HG03196 (cell line): ENCODE data around the gene ECD.

ENCODE experiments used
- ATAC-seq: cut with Tn5 transposase; IDR thresholded peaks from one replicate; pipeline ENCODE4 v1.9.1; 2021; ENCODE audit not compliant: unreplicated experiment

ECD gene

GRCh38 chr10:73167783-73168464 is at the start of gene ECD, which contains the start of gene FAM149B1:
TSS of gene ECD (minus strand) at chr10:73168008. CDS start at chr10:73163937, 4,071 bp downstream.
TSS of gene FAM149B1 (plus strand) at chr10:73168119. CDS start at chr10:73168340, 221 bp downstream.
- ATAC-seq, result peak; percentile 93

- no peak for ATAC-seq
Measured at GRCh38 chr10:73215749-73216148, 47.9 kb upstream of the ECD start.

GRCh38 chr10:73211106-73211811 is 43.5 kb upstream of the ECD start:
- ATAC-seq, result no peak

- ATAC-seq, result no peak
Measured at GRCh38 chr10:73210395-73211105, 42.7 kb upstream of the ECD start.

- no peak for ATAC-seq
Measured at GRCh38 chr10:73209705-73210104, 41.9 kb upstream of the ECD start.

- ATAC-seq, result no peak
Measured at GRCh38 chr10:73207883-73208282, 40.1 kb upstream of the ECD start.

GRCh38 chr10:73206385-73206784 is 38.6 kb upstream of the ECD start:
- no peak for ATAC-seq

- no peak for ATAC-seq
Measured at GRCh38 chr10:73205890-73206289, 38.1 kb upstream of the ECD start.

GRCh38 chr10:73205081-73205480 is 37.3 kb upstream of the ECD start:
- ATAC-seq, result no peak

- ATAC-seq, result no peak
Measured at GRCh38 chr10:73190188-73190587, 22.4 kb upstream of the ECD start.

- no peak for ATAC-seq
Measured at GRCh38 chr10:73186266-73186665, 18.5 kb upstream of the ECD start.

GRCh38 chr10:73183667-73184281 is 16.0 kb upstream of the ECD start:
- ATAC-seq, result no peak

GRCh38 chr10:73182568-73182967 is 14.8 kb upstream of the ECD start:
- no peak for ATAC-seq

- no peak for ATAC-seq
Measured at GRCh38 chr10:73174148-73174925, 6.5 kb upstream of the ECD start.

GRCh38 chr10:73172867-73173266 is 5.1 kb upstream of the ECD start:
- ATAC-seq, result no peak

GRCh38 chr10:73169320-73169719 is 1.5 kb upstream of the ECD start:
- ATAC-seq, result no peak

GRCh38 chr10:73168465-73168803 is 626 bp upstream of the ECD start:
- peak; percentile 20 for ATAC-seq

GRCh38 chr10:73167458-73167782 is 388 bp downstream of the ECD start:
- ATAC-seq, result peak; percentile 8

GRCh38 chr10:73166972-73167371 is 836 bp downstream of the ECD start:
- no peak for ATAC-seq

- ATAC-seq, result no peak
Measured at GRCh38 chr10:73163096-73163495, 4.7 kb downstream of the ECD start.

GRCh38 chr10:73161662-73162061 is 6.1 kb downstream of the ECD start:
- ATAC-seq, result no peak
